NK-92 (cell line): ENCODE measurements around the gene COL19A1.
"Not testable (repeated sequence)": the region's sequence is repeated elsewhere in the genome, so short reads cannot be mapped to it uniquely, and the experiment has no call there.

Source experiments
- DNase-seq: peaks from one replicate; lab custom pipeline; 2025; ENCODE audit not compliant: unreplicated experiment; lab: John Stamatoyannopoulos, UW

The COL19A1 gene

DNA sequence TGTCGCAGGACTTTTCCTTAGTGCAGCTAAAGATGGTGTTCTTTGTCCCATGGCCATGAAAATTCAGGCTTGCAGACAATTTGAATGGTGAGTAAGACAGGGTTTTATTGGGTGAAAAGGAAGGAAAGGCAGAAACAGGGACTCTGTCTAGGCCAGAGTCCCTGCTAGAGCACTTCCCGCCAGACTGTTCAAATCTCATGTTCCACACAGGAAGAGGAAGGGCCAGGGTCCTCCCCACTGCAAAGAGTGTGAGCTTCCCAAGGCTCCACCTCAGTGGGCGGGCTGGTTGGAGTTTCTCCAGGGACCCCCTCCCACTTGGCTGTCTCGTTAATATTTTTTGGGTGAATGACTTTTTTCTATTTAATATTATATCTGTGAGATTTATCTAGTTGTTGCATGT, 29.0 kb downstream of the COL19A1 start:
- DNase-seq = no peak

DNA sequence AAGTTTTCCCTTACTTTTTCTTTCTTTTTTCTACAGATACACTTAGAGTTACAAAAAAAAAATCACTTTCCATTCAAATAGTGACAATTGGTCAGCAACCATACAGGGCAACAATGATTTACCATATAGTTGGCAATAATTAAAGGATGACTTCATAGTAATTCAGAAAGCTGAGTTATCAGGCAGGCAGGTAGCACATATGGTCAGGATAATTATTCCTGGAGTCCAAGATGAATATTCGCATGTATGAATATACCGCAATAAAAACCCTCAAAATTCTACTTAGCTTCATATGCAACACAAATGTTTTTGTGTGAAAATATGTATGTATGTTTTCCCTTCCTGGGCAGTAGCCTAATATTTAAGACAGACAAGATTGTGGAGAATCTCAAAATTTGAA, 34.5 kb downstream of the COL19A1 start:
- no peak for DNase-seq

GRCh38 chr6:69901361-69901760, 35.0 kb downstream of the COL19A1 start:
- no peak for DNase-seq

DNA sequence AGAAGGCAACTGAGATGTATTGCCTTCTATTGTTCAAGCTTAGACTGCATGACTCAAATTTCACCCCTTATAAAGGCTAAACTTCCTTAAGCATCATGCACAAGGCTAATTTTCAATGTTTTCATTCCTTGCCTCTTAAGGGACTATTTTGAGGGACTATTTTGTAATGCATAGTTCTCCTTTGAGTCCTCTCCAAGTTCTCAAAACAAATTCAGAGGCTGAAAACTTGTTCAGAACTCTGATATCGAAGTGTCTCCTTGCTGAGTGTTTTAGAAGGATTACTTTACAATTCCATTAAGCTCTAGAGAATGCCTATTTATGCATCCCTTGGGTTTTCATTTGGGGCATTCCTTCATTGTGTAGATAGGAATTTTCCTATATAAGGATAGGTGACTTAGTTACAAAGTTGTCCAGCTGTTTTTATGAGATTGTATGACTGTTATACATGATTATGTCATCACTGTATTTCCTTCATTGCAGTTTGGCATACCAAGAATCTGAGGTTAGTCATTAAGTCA, 41.7 kb downstream of the COL19A1 start:
- DNase-seq = no peak

- DNase-seq = no peak
Measured at GRCh38 chr6:69913361-69913760, 47.0 kb downstream of the COL19A1 start.

GRCh38 chr6:69914015-69914485, 47.7 kb downstream of the COL19A1 start:
- DNase-seq = no peak

DNA sequence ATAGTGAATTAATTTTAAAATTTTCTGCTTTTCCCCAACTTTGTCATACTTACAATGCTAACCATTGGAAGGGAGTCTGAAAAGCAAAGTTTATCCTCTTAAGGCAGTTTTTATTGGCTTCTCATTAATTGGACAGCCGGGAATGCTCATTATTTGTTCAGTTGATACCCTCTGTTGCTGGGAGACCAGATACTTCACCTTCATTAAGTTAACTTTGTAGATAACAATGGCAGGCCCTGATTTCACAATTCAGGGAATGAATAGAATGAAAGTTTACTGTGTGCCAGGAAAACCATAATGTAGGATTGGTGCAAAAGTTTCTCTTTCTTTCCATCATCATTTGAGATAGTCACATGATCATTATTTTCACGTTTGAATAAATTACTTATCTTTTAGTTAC, 49.0 kb downstream of the COL19A1 start:
- no peak for DNase-seq

- DNase-seq = no peak
Measured at GRCh38 chr6:69917834-69918233, 51.5 kb downstream of the COL19A1 start.

DNA sequence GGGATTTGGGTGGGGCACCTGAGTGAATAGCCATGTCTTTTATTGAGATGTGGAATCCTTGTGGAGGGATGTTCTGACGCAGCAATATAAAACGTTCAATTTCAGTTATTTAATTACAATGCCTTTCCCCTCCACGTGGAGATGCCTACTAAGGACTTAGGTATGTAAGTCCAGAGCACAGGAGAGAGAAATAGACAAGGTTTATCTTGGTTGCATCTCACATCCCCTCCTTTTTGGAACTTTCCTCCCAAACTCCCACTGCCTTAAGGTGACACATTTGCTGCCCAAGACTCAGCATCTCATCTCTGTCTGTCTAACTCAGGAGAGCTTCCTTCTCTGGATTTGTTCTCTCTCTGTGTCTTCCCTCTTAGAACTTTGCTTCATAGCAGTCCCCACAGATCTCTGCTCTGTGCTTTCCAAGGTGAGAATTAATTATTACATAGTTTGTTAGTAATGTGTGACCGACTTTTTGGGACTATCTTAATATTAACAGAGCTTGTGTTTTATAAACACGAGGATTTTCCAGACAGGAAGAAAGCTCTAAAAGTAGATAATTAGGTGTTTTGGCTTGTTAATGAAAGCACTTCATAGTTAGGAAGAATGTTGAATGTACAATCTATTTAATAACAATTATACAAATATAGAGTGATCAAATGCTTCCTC, 52.6 kb downstream of the COL19A1 start:
- DNase-seq = no peak

GRCh38 chr6:69921066-69921465, 54.7 kb downstream of the COL19A1 start:
- DNase-seq = not testable (repeated sequence)

GRCh38 chr6:69921611-69922010, 55.3 kb downstream of the COL19A1 start:
- not testable (repeated sequence) for DNase-seq

DNA sequence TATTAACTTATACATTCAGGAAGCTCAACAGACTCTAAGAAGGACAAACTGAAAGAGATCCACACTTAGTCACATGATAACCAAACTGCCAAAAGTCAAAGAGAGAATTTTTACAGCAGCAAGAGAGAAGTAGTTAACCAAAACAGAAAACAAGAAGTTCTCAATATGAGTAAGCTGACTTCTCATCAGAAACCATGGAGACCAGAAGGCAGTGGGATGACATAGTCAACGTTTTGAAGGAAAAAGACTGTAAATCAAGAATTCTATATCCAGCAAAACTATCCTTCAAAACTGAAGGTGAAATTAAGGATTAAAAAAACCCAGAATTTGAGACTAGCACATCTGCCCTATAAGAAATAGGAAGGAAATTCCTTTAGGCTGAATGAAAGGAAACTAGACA, 60.4 kb downstream of the COL19A1 start:
- no peak for DNase-seq

GRCh38 chr6:69933239-69933638, 66.9 kb downstream of the COL19A1 start:
- no peak for DNase-seq

GRCh38 chr6:69935079-69935478, 68.7 kb downstream of the COL19A1 start:
- no peak for DNase-seq

- DNase-seq = no peak
Measured at GRCh38 chr6:69936674-69937363, 70.5 kb downstream of the COL19A1 start.

GRCh38 chr6:69937402-69938136, 71.2 kb downstream of the COL19A1 start:
- no peak for DNase-seq

GRCh38 chr6:69942485-69942884, 76.1 kb downstream of the COL19A1 start:
- DNase-seq = no peak

DNA sequence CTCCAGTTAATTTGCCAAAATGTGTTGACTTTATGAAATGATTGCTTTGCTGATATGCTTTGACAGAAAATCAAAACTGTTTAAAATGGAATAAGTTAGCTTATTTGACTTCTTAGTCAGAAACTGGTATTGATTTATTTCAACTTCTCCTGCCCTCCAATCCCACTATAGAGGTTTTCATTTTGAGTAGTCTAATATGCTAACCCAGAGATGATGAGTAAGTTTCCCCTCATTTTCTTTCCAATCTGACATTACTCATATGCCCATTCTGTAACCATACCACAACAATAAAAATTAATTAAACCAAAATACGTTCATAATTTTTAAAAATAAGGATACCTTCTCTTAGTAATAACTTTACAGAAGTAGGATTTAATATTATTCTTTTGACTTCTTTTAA, 78.8 kb downstream of the COL19A1 start:
- DNase-seq = no peak

GRCh38 chr6:69948479-69949114, 82.2 kb downstream of the COL19A1 start:
- DNase-seq = no peak

DNA sequence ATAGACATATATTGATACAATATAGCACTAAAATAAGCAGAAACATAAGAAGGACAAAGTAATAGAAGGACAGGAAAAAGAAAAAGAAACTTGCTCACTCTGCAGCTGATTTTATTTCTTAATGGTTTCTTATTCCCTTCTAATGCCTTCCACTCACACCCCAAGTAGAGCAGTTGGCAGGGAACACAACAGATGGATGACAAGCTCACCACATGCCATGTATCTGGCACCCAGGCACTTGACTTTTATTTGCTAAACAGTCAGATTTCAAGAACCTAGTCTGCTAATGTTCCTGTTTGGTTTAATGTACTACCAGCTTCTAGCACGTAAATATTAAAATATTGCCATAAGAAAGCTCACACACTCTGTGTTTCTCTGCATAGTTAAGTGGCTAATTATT, 87.1 kb downstream of the COL19A1 start:
- DNase-seq = no peak

- DNase-seq = no peak
Measured at GRCh38 chr6:69954733-69955132, 88.4 kb downstream of the COL19A1 start.
